Measurements from ENCODE around the gene PTPRE.
A peak's percentile ranks its signal among the peaks of the same experiment; 100 is the strongest.

PTPRE gene

GRCh38 chr10:127906548-127907377 lies at the start of gene PTPRE:
Gene PTPRE (plus strand): TSS chr10:127907103. CDS start chr10:128040882, 133,779 bp downstream.
- peak; percentile 54 to 81 for DNase-seq

- no peak for DNase-seq
Observed at GRCh38 chr10:127860592-127860991, 46.3 kb upstream of the PTPRE start.

- DNase-seq = no peak
Observed at GRCh38 chr10:127863231-127863825, 43.6 kb upstream of the PTPRE start.

- DNase-seq = no peak
Observed at GRCh38 chr10:127866276-127867013, 40.5 kb upstream of the PTPRE start.

- no peak for DNase-seq
Observed at GRCh38 chr10:127867805-127868204, 39.1 kb upstream of the PTPRE start.

- DNase-seq = no peak
Observed at GRCh38 chr10:127869329-127869728, 37.6 kb upstream of the PTPRE start.

- peak in 1 of 2 experiments; percentile 20 for DNase-seq
Observed at GRCh38 chr10:127871631-127872010, 35.3 kb upstream of the PTPRE start.

GRCh38 chr10:127872011-127872761 lies 34.7 kb upstream of the PTPRE start:
- DNase-seq = no peak

- peak; percentile 60 to 90 for DNase-seq
Observed at GRCh38 chr10:127872871-127873600, 33.9 kb upstream of the PTPRE start.

- no peak for DNase-seq
Observed at GRCh38 chr10:127873901-127874470, 32.9 kb upstream of the PTPRE start.

GRCh38 chr10:127874671-127875448 lies 32.0 kb upstream of the PTPRE start:
- DNase-seq = no peak

- no peak for DNase-seq
Observed at GRCh38 chr10:127875449-127875765, 31.5 kb upstream of the PTPRE start.

- no peak for DNase-seq
Observed at GRCh38 chr10:127875916-127876315, 31.0 kb upstream of the PTPRE start.

- no peak for DNase-seq
Observed at GRCh38 chr10:127877116-127877515, 29.8 kb upstream of the PTPRE start.

- DNase-seq = no peak
Observed at GRCh38 chr10:127877699-127878098, 29.2 kb upstream of the PTPRE start.

- no peak for DNase-seq
Observed at GRCh38 chr10:127878475-127879055, 28.3 kb upstream of the PTPRE start.

GRCh38 chr10:127880557-127880956 lies 26.3 kb upstream of the PTPRE start:
- no peak for DNase-seq

- DNase-seq = peak; percentile 84 to 92
Observed at GRCh38 chr10:127881262-127881661, 25.6 kb upstream of the PTPRE start.

- no peak for DNase-seq
Observed at GRCh38 chr10:127882391-127882790, 24.5 kb upstream of the PTPRE start.

- no peak for DNase-seq
Observed at GRCh38 chr10:127882801-127883459, 24.0 kb upstream of the PTPRE start.

Data from NCI-H526 (cell line).